GM06990 (cell line): ENCODE data around the gene RPP14.

ENCODE experiments used
- DNase-seq: peaks from one replicate; pipeline ENCODE4 v3.0.0-alpha.2; 2011; ENCODE audit not compliant: insufficient read length; ENCODE audit errors: extremely low read depth
- H3K27me3 ChIP-seq: replicated peaks from 2 replicates; pipeline ENCODE4 v1.6.0; 2011; ENCODE audit warnings: low read length; ENCODE audit not compliant: control insufficient read depth, insufficient read depth
- H3K36me3 ChIP-seq: 2 replicates; pipeline ENCODE4 v1.5.1; 2011; ENCODE audit warnings: low read length; ENCODE audit not compliant: control insufficient read depth, insufficient read depth
- H3K4me3 ChIP-seq: replicated peaks from 2 replicates; pipeline ENCODE4 v1.5.1; 2011; ENCODE audit warnings: low read depth, mild to moderate bottlenecking, control low read depth, low read length
- TF ChIP-seq, protein P1 (sequence below): IDR thresholded peaks from 2 replicates; pipeline ENCODE4 v1.5.1; 2011; ENCODE audit warnings: low read length, control low read depth, mild to moderate bottlenecking, inconsistent platforms; ENCODE audit not compliant: insufficient read depth, poor library complexity, severe bottlenecking

RPP14 gene

GRCh38 chr3:58366699-58367098 is 60.7 kb downstream of the RPP14 start:
- DNase-seq: no peak

GRCh38 chr3:58369038-58369437 is 63.0 kb downstream of the RPP14 start:
- Histone ChIP-seq H3K36me3 (no peaks in the 10 kb centered on the region), H3K4me3 (no peak overlapping the region), H3K27me3 (no peaks in the 10 kb centered on the region)
- DNase-seq: no peak
- TF ChIP-seq, protein P1, sequence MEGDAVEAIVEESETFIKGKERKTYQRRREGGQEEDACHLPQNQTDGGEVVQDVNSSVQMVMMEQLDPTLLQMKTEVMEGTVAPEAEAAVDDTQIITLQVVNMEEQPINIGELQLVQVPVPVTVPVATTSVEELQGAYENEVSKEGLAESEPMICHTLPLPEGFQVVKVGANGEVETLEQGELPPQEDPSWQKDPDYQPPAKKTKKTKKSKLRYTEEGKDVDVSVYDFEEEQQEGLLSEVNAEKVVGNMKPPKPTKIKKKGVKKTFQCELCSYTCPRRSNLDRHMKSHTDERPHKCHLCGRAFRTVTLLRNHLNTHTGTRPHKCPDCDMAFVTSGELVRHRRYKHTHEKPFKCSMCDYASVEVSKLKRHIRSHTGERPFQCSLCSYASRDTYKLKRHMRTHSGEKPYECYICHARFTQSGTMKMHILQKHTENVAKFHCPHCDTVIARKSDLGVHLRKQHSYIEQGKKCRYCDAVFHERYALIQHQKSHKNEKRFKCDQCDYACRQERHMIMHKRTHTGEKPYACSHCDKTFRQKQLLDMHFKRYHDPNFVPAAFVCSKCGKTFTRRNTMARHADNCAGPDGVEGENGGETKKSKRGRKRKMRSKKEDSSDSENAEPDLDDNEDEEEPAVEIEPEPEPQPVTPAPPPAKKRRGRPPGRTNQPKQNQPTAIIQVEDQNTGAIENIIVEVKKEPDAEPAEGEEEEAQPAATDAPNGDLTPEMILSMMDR: no peak

More at GRCh38 chr3:58366699-58367098, 60.7 kb downstream of the RPP14 start:
- H3K36me3 ChIP-seq: no peaks in the 10 kb centered on the region
- TF ChIP-seq, protein P1: no peak
- H3K4me3 ChIP-seq: no peak overlapping the region
- H3K27me3 ChIP-seq: no peaks in the 10 kb centered on the region
